IMR-90 (cell line): ENCODE measurements around the gene CUX1. TPM values are rescaled to one million over a fixed set of nuclear protein-coding genes. Genes with fewer than 3 reads are reported as not detected.

Experiments
- ATAC-seq: fragments of 200-7000 bp; cut with Tn5 transposase; 2 replicates; pipeline ENCODE4 v1.9.1; 2020; ENCODE audit warnings: low read depth, mild to moderate bottlenecking, moderate library complexity
- BruUV-seq: library from RNA; stranded (reverse); fragments of 400-500 nt; replicated peaks from 2 replicates; lab custom pipeline; 2021; lab: Mats Ljungman, UMichigan
- CTCF ChIA-PET: fragments of 300-600 bp; formaldehyde crosslinking; extraction: SDS; loops from one replicate; lab custom pipeline; 2021; ENCODE audit warnings: antibody characterized with exemption; lab: Yijun Ruan, JAX
- POLR2A ChIA-PET: fragments of 300-600 bp; sonication (Branson Sonifier 250); formaldehyde crosslinking; loops from one replicate; lab custom pipeline; 2022; ENCODE audit warnings: antibody characterized with exemption; ENCODE audit not compliant: unreplicated experiment; lab: Charles Lee
- DNase-seq: peaks from one replicate; pipeline ENCODE4 v3.0.0; 2013
- H2AFZ ChIP-seq: replicated peaks from 2 replicates; pipeline ENCODE3; 2013; ENCODE audit warnings: low read length, mild to moderate bottlenecking; ENCODE audit not compliant: poor library complexity
- H2AK5ac ChIP-seq: 2 replicates; pipeline ENCODE4 v1.6.1; 2013; ENCODE audit warnings: low read depth, low read length, inconsistent platforms
- H2AK9ac ChIP-seq: replicated peaks from 2 replicates; pipeline ENCODE3; 2013; ENCODE audit warnings: mild to moderate bottlenecking, low read depth, low read length, moderate library complexity; ENCODE audit not compliant: poor library complexity
- H2BK120ac ChIP-seq: 2 replicates; pipeline ENCODE4 v1.6.1; 2013; ENCODE audit warnings: low read depth, low read length, inconsistent platforms
- H2BK15ac ChIP-seq: 3 replicates; pipeline ENCODE4 v1.6.1; 2013; ENCODE audit warnings: low read depth, low read length, inconsistent platforms
- H2BK20ac ChIP-seq: 2 replicates; pipeline ENCODE4 v1.6.1; 2013; ENCODE audit warnings: low read depth, mild to moderate bottlenecking, inconsistent platforms, low read length, moderate library complexity
- H2BK5ac ChIP-seq: 2 replicates; pipeline ENCODE4 v1.6.1; 2013; ENCODE audit warnings: mild to moderate bottlenecking, low read depth, low read length, inconsistent platforms; ENCODE audit not compliant: poor library complexity, severe bottlenecking
- H3K14ac ChIP-seq: replicated peaks from 2 replicates; pipeline ENCODE4 v1.6.1; 2013; ENCODE audit warnings: low read depth, low read length, inconsistent platforms
- H3K18ac ChIP-seq: 2 replicates; pipeline ENCODE4 v1.6.1; 2013; ENCODE audit warnings: low read depth, low read length, control low read depth
- H3K23ac ChIP-seq: 2 replicates; pipeline ENCODE4 v1.6.1; 2013; ENCODE audit warnings: low read depth, low read length, inconsistent platforms
- H3K27ac ChIP-seq: 2 replicates; pipeline ENCODE4 v1.5.1; 2013; ENCODE audit warnings: mild to moderate bottlenecking, control low read depth, low read length; ENCODE audit not compliant: insufficient read depth
- H3K27me3 ChIP-seq: 2 replicates; pipeline ENCODE4 v1.6.1; 2013; ENCODE audit warnings: low read length; ENCODE audit not compliant: control insufficient read depth, insufficient read depth
- H3K36me3 ChIP-seq: 2 replicates; pipeline ENCODE4 v1.6.1; 2013; ENCODE audit warnings: low read length, mixed read lengths; ENCODE audit not compliant: control insufficient read depth, insufficient read depth
- H3K4ac ChIP-seq: 2 replicates; pipeline ENCODE4 v1.6.1; 2013; ENCODE audit warnings: low read depth, low read length, inconsistent platforms
- H3K4me1 ChIP-seq: 2 replicates; pipeline ENCODE4 v1.6.1; 2013; ENCODE audit warnings: low read length, mixed read lengths; ENCODE audit not compliant: control insufficient read depth, insufficient read depth
- H3K4me2 ChIP-seq: 2 replicates; pipeline ENCODE4 v1.6.1; 2013; ENCODE audit warnings: low read depth, mild to moderate bottlenecking, control low read depth, low read length, moderate library complexity
- H3K4me3 ChIP-seq: 2 replicates; pipeline ENCODE4 v1.5.1; 2013; ENCODE audit warnings: low read depth, mild to moderate bottlenecking, control low read depth, low read length, moderate library complexity; ENCODE audit not compliant: insufficient read depth
- H3K56ac ChIP-seq: 2 replicates; pipeline ENCODE4 v1.6.1; 2013; ENCODE audit warnings: low read length, inconsistent platforms; ENCODE audit not compliant: insufficient read depth; ENCODE audit errors: extremely low read depth
- H3K79me1 ChIP-seq, 2 experiments: 2 replicates each; pipeline ENCODE4 v1.6.1; 2013; ENCODE audit warnings: low read length in 2 of 2, inconsistent platforms in 1 of 2, low read depth in 1 of 2
- H3K9ac ChIP-seq: 2 replicates; pipeline ENCODE4 v1.6.1; 2013; ENCODE audit warnings: low read depth, low read length, control low read depth
- H3K9me1 ChIP-seq: 2 replicates; pipeline ENCODE4 v1.6.1; 2013; ENCODE audit warnings: low read length, inconsistent platforms; ENCODE audit not compliant: insufficient read depth
- H3K9me3 ChIP-seq: 2 replicates; pipeline ENCODE4 v1.6.1; 2013; ENCODE audit warnings: low read length; ENCODE audit not compliant: control insufficient read depth, insufficient read depth
- H4K20me1 ChIP-seq: 2 replicates; pipeline ENCODE4 v1.6.1; 2013; ENCODE audit warnings: low read length, inconsistent platforms; ENCODE audit not compliant: insufficient read depth
- H4K5ac ChIP-seq: 2 replicates; pipeline ENCODE4 v1.6.1; 2013; ENCODE audit warnings: mild to moderate bottlenecking, low read depth, low read length, control low read depth
- H4K8ac ChIP-seq, 2 experiments: 2 replicates each; pipeline ENCODE4 v1.6.1; 2013; ENCODE audit warnings: low read depth in 2 of 2, low read length in 2 of 2, control low read depth in 1 of 2, inconsistent platforms in 1 of 2
- H4K91ac ChIP-seq: 2 replicates; pipeline ENCODE4 v1.6.1; 2013; ENCODE audit warnings: low read depth, low read length, inconsistent platforms; ENCODE audit not compliant: insufficient read depth
- BHLHE40 ChIP-seq: fragments of 150-350 bp; IDR thresholded peaks from 2 replicates; pipeline ENCODE4 v1.6.1; 2016; ENCODE audit warnings: mild to moderate bottlenecking, low read depth, low read length
- CEBPB ChIP-seq: IDR thresholded peaks from 2 replicates; pipeline ENCODE4 v1.6.1; 2012; ENCODE audit warnings: low read depth, low read length, improper control_type of control experiment
- CHD1 ChIP-seq: IDR thresholded peaks from 2 replicates; pipeline ENCODE4 v1.6.1; 2012; ENCODE audit warnings: low read depth, low read length, improper control_type of control experiment
- CTCF ChIP-seq: conservative IDR thresholded peaks from 2 replicates; pipeline ENCODE4 v1.5.1; 2012; ENCODE audit warnings: mild to moderate bottlenecking, low read depth, low read length, improper control_type of control experiment
- ELK1 ChIP-seq: fragments of 150-350 bp; IDR thresholded peaks from 2 replicates; pipeline ENCODE4 v1.6.1; 2016; ENCODE audit warnings: low read depth, mild to moderate bottlenecking, low read length, moderate library complexity, borderline replicate concordance
- FOS ChIP-seq: fragments of 150-350 bp; IDR thresholded peaks from 2 replicates; pipeline ENCODE4 v1.6.1; 2016; ENCODE audit warnings: low read depth, low read length
- MAFK ChIP-seq: IDR thresholded peaks from 2 replicates; pipeline ENCODE4 v1.6.1; 2012; ENCODE audit warnings: low read depth, low read length, improper control_type of control experiment
- MAZ ChIP-seq: IDR thresholded peaks from 2 replicates; pipeline ENCODE4 v1.6.1; 2012; ENCODE audit warnings: low read depth, mild to moderate bottlenecking, low read length, improper control_type of control experiment, moderate library complexity, borderline replicate concordance
- MXI1 ChIP-seq: IDR thresholded peaks from 2 replicates; pipeline ENCODE4 v1.6.1; 2012; ENCODE audit warnings: low read depth, mild to moderate bottlenecking, low read length, moderate library complexity, borderline replicate concordance
- NFE2L2 ChIP-seq: fragments of 150-350 bp; IDR thresholded peaks from 2 replicates; pipeline ENCODE4 v1.6.1; 2016; ENCODE audit warnings: low read depth, mild to moderate bottlenecking, low read length
- POLR2A ChIP-seq: IDR thresholded peaks from 2 replicates; pipeline ENCODE4 v1.6.1; 2012; ENCODE audit warnings: mild to moderate bottlenecking, low read depth, low read length
- RAD21 ChIP-seq: IDR thresholded peaks from 2 replicates; pipeline ENCODE4 v1.6.1; 2012; ENCODE audit warnings: low read length, improper control_type of control experiment
- RCOR1 ChIP-seq: IDR thresholded peaks from 2 replicates; pipeline ENCODE4 v1.6.1; 2012; ENCODE audit warnings: mild to moderate bottlenecking, low read length, improper control_type of control experiment; ENCODE audit not compliant: insufficient replicate concordance
- RFX5 ChIP-seq: IDR thresholded peaks from 2 replicates; pipeline ENCODE4 v1.8.0; 2012; ENCODE audit warnings: low read depth, mild to moderate bottlenecking, low read length, moderate library complexity
- SMC3 ChIP-seq: fragments of 150-350 bp; IDR thresholded peaks from 2 replicates; pipeline ENCODE4 v1.6.1; 2016; ENCODE audit warnings: low read depth, mild to moderate bottlenecking, antibody characterized with exemption, low read length, moderate library complexity
- WGBS, 2 experiments: methylation state at CpG; one replicate each; pipeline versions ENCODE4 v1.1.5 to v1.1.7; 2013; ENCODE audit warnings: missing lambda C conversion rate in 2 of 2; ENCODE audit not compliant: insufficient read length in 1 of 2; ENCODE audit errors: extremely low coverage in 2 of 2; 5-methylcytosine and 5-hydroxymethylcytosine counted together
- dilution Hi-C: fragments of 300-500 bp; cut with HindIII; formaldehyde crosslinking; loops from one replicate; pipeline ENCODE4 v1.14.3; 2018; ENCODE audit warnings: low sequenced_read_pairs; ENCODE audit not compliant: unreplicated experiment
- in situ Hi-C: fragments of 300-500 bp; cut with MboI; formaldehyde crosslinking; loops from 3 replicates; pipeline ENCODE4 v1.14.3; 2019; ENCODE audit warnings: low sequenced_read_pairs, inconsistent platforms, mixed read lengths
- intact Hi-C: fragments of 100-400 bp; cut with micrococcal nuclease; formaldehyde crosslinking; loops from 2 replicates; pipeline ENCODE4 v1.10.0; 2022
- polyA plus RNA-seq, 3 experiments: library from polyadenylated mRNA; depleted of rRNA; stranded (reverse); fragments of >200 nt; gene quantifications; 2 replicates each; pipeline ENCODE4 v1.2.3, GENCODE V29; 2012; ENCODE audit warnings: low replicate concordance in 1 of 3
- total RNA-seq: library from RNA; depleted of rRNA; stranded (reverse); fragments of >200 nt; gene quantifications from 2 replicates; pipeline ENCODE4 v1.2.3, GENCODE V29; 2012
- TF ChIP-seq, protein P1 (sequence below): fragments of 150-350 bp; IDR thresholded peaks from 2 replicates; pipeline ENCODE4 v1.6.1; 2017; ENCODE audit warnings: mild to moderate bottlenecking, antibody characterized with exemption, low read length, low read depth

CUX1 gene
- total and polyA plus RNA-seq, 2 of the 4 experiments (the other 2 are of a cell fraction): 19.7 to 46.4 TPM

- H2AK9ac ChIP-seq: no peak overlapping the region
- H3K27me3 ChIP-seq: no peaks in the 10 kb centered on the region
- no peak overlapping the region for H3K27ac ChIP-seq
- ChIA-PET POLR2A (no interaction called here), CTCF (no interaction called here)
- no peak overlapping the region for H4K5ac ChIP-seq
- 0 out of 4 replicates have a peak overlapping the region, but pooled peaks of 1 of the 2 experiments have one; percentile 3 for H4K8ac ChIP-seq
- WGBS, 2 experiments: 40% methylated on average over 1 of the region's 4 CpGs; no CpG with 5 or more reads in 1 of the 2 experiments
- H3K4me1 ChIP-seq: peaks cover 15% of the 10 kb centered on the region
- no TSS peak for BruUV-seq
- H3K14ac ChIP-seq: no peak overlapping the region
- 0 out of 3 replicates have a peak overlapping the region, but pooled peaks have one; percentile 48 for H2BK15ac ChIP-seq
- H2BK5ac ChIP-seq: no peak overlapping the region
- no peak overlapping the region for H3K56ac ChIP-seq
- peaks cover 14% of the 10 kb centered on the region for H4K20me1 ChIP-seq
- H3K4ac ChIP-seq: no peak overlapping the region
- no peak overlapping the region for H3K23ac ChIP-seq
- in situ Hi-C loops: no loop called here
- no peak overlapping the region; the same call in 1 of the 2 replicates for H2AK5ac ChIP-seq
- H3K36me3 ChIP-seq: no peaks in the 10 kb centered on the region
- H3K9me3 ChIP-seq: no peaks in the 10 kb centered on the region
- no peak overlapping the region for H3K18ac ChIP-seq
- no peak overlapping the region for H3K4me3 ChIP-seq
- peak overlapping the region; percentile 10; the same call in 1 of the 2 replicates for H4K91ac ChIP-seq
- no peak overlapping the region; the same call in 1 of the 2 replicates for H2BK120ac ChIP-seq
- ATAC-seq (no peak), DNase-seq (no peak)
- H2AFZ ChIP-seq: no peak overlapping the region
- TF ChIP-seq FOS (no peak), CEBPB (no peak), RFX5 (no peak), CHD1 (no peak), MAFK (no peak), MXI1 (no peak), MAZ (no peak), SMC3 (no peak), RAD21 (no peak), RCOR1 (no peak), NFE2L2 (no peak), CTCF (no peak), POLR2A (no peak), BHLHE40 (no peak), ELK1 (no peak)
- TF ChIP-seq, protein P1, sequence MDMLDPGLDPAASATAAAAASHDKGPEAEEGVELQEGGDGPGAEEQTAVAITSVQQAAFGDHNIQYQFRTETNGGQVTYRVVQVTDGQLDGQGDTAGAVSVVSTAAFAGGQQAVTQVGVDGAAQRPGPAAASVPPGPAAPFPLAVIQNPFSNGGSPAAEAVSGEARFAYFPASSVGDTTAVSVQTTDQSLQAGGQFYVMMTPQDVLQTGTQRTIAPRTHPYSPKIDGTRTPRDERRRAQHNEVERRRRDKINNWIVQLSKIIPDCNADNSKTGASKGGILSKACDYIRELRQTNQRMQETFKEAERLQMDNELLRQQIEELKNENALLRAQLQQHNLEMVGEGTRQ: no peak
- intact Hi-C loops: no loop called here
- dilution Hi-C loops: no loop called here
- peaks cover 21% of the 10 kb centered on the region for H3K9me1 ChIP-seq
- no peak overlapping the region for H3K4me2 ChIP-seq
- H3K9ac ChIP-seq: no peak overlapping the region
- peaks cover 33 to 87% of the 10 kb centered on the region in 2 experiments for H3K79me1 ChIP-seq
- no peak overlapping the region for H2BK20ac ChIP-seq
These were observed 131.2 kb downstream of the CUX1 start for GRCh38 chr7:101948650-101949049.
